ENCODE results near the gene ACCS. TPM values are rescaled to one million over a fixed set of nuclear protein-coding genes. Genes with fewer than 3 reads are reported as not detected.
A peak's percentile ranks its signal among the peaks of the same experiment; 100 is the strongest.

ACCS gene
- total RNA-seq, 1 donor from 2014 or later: 3.8 TPM

DNA sequence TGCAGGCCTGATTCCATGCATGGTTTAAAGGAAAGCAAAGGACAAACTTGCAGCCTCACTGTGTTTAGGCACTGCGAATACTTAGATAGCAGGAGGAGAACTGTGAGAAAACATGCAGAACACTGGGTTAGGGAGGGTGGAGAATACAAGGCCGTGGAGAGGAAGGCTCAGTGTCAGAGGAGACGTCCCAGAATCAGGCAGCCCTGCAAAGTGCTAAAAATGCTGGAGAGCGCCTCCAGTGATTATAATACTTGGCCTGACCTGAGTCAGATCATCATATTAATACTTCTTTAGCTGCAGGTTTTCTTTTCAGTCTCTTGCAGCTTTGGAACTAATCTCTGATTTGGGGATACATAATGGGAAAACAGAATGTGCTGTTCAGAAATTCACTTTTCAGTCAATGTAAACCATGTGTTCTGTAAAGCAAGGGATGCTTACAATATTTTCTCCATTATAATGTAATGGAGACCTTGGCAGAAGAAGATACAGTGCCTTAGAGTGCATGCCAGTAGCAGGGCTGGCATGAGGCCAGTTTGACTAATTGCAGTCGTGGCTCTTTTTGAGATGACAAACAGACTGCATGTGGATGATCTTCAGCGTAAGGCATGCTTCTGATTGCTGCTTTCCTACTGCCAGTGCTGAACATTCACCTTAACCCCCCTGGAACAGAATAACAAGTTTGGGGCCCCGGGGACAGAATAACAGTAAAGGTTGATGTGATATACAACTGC, 46.2 kb downstream of the ACCS start:
- TF ChIP-seq, protein P1, sequence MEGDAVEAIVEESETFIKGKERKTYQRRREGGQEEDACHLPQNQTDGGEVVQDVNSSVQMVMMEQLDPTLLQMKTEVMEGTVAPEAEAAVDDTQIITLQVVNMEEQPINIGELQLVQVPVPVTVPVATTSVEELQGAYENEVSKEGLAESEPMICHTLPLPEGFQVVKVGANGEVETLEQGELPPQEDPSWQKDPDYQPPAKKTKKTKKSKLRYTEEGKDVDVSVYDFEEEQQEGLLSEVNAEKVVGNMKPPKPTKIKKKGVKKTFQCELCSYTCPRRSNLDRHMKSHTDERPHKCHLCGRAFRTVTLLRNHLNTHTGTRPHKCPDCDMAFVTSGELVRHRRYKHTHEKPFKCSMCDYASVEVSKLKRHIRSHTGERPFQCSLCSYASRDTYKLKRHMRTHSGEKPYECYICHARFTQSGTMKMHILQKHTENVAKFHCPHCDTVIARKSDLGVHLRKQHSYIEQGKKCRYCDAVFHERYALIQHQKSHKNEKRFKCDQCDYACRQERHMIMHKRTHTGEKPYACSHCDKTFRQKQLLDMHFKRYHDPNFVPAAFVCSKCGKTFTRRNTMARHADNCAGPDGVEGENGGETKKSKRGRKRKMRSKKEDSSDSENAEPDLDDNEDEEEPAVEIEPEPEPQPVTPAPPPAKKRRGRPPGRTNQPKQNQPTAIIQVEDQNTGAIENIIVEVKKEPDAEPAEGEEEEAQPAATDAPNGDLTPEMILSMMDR (conservative IDR thresholded peaks at IDR 0.05; ENCODE audit: low read depth, low read length): no peak
- H3K4me3 ChIP-seq (ENCODE audit: low read depth, low read length): no peak overlapping the region
- DNase-seq (ENCODE audit: low read depth): no peak

DNA sequence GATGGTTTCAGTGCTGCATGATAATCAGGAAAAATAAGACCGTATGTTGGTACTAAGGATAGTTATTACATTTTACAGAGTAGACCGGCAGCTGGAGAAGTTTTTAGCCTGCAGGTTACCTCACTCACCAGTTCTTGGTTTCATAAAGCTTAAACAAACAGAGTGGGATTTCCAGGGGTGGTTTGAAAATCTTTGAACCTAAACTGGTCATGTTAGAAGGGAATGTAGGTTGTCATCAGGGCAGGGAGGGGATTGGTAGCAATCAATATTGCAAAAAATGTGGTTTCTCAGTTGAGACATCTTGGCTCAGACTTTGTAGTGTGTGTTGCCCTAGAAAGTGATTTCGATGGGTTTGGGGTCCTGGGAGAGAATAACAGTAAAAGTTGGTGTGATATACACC, 46.9 kb downstream of the ACCS start:
- no peak overlapping the region for H3K4me3 ChIP-seq (ENCODE audit: low read depth, low read length)
- DNase-seq (ENCODE audit: low read depth): no peak
- TF ChIP-seq, protein P1 (conservative IDR thresholded peaks at IDR 0.05; ENCODE audit: low read depth, low read length): no peak

- DNase-seq (ENCODE audit: low read depth): no peak
- H3K4me3 ChIP-seq (ENCODE audit: low read depth, low read length): no peak overlapping the region
- TF ChIP-seq, protein P1 (conservative IDR thresholded peaks at IDR 0.05; ENCODE audit: low read depth, low read length): no peak
These were observed 47.5 kb downstream of the ACCS start for GRCh38 chr11:44113572-44113971.

GRCh38 chr11:44116234-44116830, 50.3 kb downstream of the ACCS start:
- no peak overlapping the region for H3K4me3 ChIP-seq (ENCODE audit: low read depth, low read length)
- TF ChIP-seq, protein P1 (conservative IDR thresholded peaks at IDR 0.05; ENCODE audit: low read depth, low read length): no peak
- DNase-seq (ENCODE audit: low read depth): no peak

DNA sequence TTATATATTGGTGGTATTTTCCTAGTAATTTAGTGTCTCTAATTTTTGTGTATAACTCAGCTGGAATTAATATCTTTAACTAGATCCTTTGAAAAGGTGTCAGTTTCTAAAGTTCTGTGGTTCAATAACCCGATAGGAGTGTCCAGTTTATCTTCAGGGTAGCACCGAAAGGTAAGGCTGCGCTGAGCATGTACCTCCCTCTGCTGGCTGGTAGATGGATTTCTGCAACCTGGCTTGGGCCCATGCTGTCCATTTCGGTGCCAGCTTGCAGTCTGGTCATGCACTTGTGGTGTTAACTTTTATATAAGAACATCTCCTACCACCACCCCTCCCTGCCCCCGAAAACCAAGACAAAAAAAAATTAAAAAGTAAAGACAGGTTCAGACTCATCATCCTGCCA, 54.1 kb downstream of the ACCS start:
- TF ChIP-seq, protein P1 (conservative IDR thresholded peaks at IDR 0.05; ENCODE audit: low read depth, low read length): peak; percentile 54
- no peak overlapping the region for H3K4me3 ChIP-seq (ENCODE audit: low read depth, low read length)
- no peak for DNase-seq (ENCODE audit: low read depth)

- DNase-seq (ENCODE audit: low read depth): no peak
- no peak overlapping the region for H3K4me3 ChIP-seq (ENCODE audit: low read depth, low read length)
- TF ChIP-seq, protein P1 (conservative IDR thresholded peaks at IDR 0.05; ENCODE audit: low read depth, low read length): no peak
These were observed 59.5 kb downstream of the ACCS start for GRCh38 chr11:44125598-44125997.

- TF ChIP-seq, protein P1 (conservative IDR thresholded peaks at IDR 0.05; ENCODE audit: low read depth, low read length): no peak
- no peak overlapping the region for H3K4me3 ChIP-seq (ENCODE audit: low read depth, low read length)
- no peak for DNase-seq (ENCODE audit: low read depth)
These were observed 60.2 kb downstream of the ACCS start for GRCh38 chr11:44126304-44126703.

All from epithelial cell of proximal tubule (primary cell).